Measurements from ENCODE around the gene CNGB1.
"Not testable (repeated sequence)": the region's sequence is repeated elsewhere in the genome, so short reads cannot be mapped to it uniquely, and the experiment has no call there.

The CNGB1 gene

DNA sequence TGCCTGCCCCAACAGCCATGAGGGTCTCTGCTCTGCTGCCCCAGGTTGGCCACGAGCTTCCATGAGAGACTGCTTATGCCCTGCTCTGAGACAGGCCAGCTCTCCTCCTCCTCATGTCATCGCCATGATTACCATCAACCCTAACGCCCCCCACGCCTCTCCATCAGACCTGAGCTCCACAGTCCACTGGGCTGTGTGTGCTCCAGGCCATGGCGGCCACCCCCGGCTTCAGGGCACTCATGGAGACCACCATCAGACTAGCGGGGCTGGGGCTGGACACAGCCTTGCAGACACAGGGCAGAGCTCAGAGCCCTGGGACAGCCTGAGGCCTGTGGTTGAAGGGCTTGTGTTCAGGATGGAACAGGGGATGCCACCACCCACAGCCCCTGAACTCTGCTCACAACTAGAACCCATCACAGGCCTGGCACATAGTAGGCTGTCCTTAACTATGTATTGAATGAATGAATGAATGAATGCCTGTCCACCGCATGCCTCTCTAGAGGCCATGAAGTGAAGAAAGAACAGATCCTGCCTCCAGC, 14.6 kb downstream of the CNGB1 start:
- DNase-seq (ENCODE audit: low read depth in 4 of 4, low spot score in 1 of 4) = no peak

DNA sequence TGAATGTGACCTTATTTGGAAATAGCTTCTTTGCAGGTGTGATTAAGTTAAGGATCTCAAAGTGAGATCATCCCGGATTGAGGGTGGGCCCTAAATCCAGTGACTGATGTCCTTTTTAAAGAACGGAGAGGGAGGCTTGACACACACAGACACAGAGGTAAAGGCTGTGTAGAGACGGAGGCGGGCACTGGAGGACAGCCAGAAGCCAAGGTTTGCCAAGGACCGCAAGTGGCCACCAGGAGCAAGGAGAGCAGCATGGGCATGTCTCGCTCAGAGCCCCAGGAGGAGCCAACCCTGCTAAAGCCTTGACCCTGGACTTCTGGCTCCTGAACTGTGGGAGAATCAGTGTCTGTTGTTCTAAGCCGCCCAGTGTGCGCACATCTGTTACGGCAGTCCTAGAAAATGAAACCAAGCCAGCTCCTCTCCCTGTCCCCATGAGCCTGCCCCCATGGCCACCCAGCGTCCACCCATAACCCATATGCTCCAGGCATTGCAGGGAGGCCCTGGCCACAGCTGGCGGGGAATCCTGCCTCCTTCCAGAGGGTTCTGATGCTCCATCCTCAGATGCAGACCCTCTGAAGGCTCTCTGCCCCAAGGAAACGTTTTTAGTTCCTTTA, 15.2 kb downstream of the CNGB1 start:
- DNase-seq (ENCODE audit: low read depth in 4 of 4, low spot score in 1 of 4) = no peak

DNA sequence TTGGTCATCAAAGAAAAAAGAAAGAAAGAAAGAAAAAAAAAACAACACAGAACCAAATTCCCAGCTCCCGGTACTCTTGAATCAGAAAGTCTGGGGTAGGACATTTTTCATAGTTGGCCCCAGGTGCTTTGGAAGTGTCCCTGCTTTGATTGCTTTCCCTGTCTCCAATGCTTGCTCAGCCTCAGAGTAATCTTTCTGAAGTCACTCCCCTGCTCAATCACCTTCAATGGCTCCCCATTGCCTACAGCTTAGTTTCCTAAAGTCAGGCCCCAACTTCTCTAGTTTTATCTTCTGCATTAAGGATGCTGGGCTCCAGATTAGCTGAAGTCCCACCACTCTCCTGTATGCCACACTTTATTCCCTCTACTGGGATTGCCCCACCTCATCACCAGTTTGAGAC, 17.1 kb downstream of the CNGB1 start:
- no peak for DNase-seq (ENCODE audit: low read depth in 4 of 4, low spot score in 1 of 4)

DNA sequence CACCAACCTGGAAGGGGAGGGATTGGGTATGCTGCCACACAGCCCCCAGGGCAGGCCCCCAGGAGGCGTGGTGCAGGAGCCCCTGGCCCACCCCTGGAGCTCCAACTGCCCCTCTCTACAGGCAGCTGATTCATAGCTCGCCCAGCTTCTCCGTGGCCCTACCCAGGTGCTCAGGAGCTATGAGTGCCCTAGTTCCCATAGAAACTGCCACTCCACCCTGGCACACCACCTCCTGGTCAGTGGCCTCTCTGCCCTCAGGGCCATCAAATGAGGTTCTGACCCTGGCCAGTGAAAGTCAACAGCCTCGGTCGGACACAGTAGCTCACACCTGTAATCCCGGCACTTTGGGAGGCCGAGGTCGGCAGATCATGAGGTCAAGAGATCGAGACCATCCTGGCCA, 18.0 kb downstream of the CNGB1 start:
- no peak for DNase-seq (ENCODE audit: low read depth in 4 of 4, low spot score in 1 of 4)

DNA sequence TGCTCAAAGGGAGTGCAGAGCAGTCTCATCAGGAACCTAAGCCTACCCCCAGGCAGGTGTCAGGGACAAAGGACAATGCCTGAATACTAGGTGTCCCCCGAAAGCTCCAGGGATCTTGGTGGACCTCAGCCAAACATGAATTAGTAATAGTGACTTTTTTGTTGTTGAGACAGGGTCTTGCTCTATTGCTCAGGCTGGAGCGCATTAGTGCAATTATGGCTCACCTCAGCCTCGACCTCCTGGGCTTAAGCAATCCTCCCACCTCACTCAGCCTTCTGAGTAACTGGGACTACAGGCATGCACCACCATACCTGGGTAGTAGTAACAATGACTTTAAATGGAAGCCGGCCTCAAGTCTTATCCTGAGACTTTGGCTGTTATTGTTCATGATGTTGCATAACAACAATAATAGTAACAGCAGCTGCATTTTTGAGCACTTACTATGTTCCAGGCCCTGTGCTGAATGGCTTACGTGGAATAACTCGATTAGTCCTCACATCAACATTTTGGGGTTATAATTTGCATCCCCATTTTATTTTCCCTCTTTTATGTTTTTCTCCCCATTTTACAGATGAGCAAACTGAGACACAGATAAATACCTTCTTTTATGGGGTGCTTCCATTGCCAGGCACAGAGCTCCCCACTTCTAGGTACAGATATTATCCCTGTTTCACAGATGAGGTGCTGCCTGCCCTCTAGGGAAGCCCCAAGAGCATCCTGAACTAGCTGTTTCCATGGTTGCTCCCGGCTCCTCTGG, 19.5 kb downstream of the CNGB1 start:
- no peak for DNase-seq (ENCODE audit: low read depth in 4 of 4, low spot score in 1 of 4)

DNA sequence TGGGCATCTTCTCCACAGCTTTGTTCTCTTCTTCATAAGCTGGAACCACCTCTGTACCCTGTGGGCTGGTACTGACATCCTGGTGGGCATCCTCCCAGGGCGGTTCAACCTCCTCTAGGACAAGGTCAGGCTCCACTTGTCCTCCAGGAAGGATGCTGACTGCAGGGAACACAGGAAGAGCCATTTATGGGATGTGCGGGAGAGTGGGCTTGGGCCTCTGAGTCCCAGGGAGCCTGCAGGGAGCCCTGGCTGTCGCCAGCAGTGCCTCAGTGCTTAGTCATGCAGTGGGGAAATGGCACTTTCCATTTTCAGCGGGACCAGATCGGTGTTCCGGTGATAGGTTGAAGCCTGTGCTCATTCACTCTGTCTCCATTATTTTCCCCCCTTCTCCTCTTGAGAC, 20.5 kb downstream of the CNGB1 start:
- no peak for DNase-seq (ENCODE audit: low read depth in 4 of 4, low spot score in 1 of 4)

DNA sequence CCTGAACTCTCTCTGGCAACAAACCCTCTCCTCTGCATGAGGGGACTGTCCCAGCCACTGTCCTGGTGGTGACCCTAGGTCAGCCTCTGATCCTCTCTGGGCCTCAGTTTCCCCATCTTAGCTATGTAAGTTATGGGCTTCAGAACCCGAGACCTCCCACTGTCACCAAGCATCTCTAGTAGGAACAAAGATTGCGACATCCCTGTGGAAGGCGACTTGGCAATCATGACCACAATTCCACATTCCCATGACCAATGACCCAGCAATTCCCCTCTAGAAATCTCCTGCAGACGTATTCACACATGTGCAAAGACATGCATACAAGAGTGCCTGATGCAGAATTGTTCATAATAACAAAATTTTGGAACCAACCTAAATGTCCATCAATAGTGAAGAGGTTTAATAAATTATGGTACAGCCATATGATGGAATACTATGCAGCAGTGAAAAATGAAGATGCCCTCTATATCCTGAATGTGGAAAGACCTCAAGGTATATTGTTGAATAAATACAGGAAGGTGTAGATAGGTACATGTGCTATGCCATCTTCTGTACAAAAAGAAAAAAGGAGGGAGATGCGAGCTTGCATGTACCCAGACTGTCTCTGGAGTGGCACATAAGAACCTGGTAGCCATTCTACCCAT, 21.2 kb downstream of the CNGB1 start:
- no peak for DNase-seq (ENCODE audit: low read depth in 4 of 4, low spot score in 1 of 4)

DNA sequence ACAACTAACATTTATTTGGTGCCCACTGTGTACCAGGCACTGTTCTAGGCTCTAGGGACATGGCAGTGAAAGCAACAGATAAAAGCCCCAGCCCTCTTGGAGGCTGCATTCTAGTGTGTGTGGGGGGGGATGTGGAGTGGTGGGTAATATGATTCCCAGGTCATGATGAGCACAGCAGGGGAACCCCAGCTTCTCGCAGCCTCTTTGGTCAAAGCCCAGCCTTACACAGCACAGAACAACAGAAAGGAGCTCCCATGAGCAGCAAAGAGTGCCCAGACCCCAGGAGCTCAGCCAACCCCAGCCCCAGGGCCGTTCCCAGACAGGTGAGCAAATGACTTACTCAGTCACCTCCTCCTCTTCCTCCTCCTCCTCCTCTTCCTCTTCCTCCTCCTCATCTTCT, 21.9 kb downstream of the CNGB1 start:
- DNase-seq (ENCODE audit: low read depth in 4 of 4, low spot score in 1 of 4) = no peak

DNA sequence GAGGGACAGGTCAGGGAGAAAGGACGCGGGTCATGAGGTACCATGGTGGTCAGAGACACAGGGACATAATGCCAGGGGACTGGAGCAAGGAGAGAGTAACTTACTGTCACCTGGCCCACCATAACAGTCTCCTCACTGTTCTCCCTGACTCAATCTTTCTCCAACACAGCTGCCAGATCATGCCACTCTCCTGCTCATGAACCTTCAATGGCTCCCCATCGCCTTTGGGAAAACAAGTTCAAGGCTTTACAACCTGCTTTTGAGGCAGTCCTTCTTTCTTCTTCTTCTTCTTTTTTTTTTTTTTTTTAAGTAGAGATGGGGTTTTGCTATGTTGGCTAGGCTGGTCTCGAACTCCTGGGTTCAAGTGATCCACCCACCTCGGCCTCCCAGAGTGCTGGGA, 22.9 kb downstream of the CNGB1 start:
- DNase-seq (ENCODE audit: low read depth in 4 of 4, low spot score in 1 of 4) = no peak

DNA sequence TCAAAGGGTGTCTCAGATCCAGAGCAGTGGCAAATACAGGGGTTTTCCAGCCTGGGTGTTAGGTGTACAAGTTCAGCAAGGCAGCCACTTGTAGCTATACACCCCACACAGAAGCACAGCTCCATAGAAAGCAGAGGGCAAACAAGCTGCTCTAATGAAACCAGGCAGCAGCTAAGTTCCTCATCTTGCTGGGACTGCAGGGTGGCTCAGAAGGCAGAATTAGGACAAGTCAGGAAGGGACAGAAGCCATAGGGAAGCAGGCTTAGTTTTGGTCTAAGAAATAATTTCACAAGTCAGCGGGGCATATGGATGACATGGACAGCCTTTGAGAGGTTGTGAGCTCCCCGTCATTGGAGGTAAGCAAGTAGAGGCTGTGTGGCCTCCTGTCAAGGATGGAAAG, 23.7 kb downstream of the CNGB1 start:
- no peak for DNase-seq (ENCODE audit: low read depth in 4 of 4, low spot score in 1 of 4)

DNA sequence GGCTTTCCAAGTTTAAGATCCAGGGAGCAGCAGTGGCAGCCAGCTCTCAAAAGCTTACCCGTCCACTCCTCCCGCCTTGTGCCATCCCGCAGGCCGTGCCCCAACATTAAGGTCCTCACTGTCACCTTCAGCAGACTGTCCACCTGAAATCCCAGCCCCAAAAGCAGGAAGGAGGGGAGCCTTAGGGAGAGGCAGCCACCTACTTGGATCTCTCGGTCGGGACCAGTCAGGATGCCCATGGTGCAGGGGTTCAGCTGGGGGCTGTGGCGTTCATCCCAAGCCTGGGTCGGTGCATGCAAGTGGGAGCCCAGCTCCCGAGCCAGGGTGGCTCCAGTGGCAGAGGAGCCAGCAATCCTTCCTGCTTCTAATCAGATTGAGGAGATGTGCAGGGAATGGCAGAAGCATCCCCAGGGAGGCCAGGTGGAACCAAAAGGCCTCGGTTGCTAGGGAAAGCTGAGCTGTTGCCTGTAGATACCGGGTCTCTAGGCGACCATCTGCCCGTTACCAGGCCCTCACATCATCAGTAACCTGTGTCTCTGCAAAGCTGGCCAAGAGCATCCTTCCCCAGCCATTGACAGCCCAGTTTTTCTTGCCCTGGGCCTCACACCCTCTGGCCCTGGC, 24.6 kb downstream of the CNGB1 start:
- no peak for DNase-seq (ENCODE audit: low read depth in 4 of 4, low spot score in 1 of 4)

DNA sequence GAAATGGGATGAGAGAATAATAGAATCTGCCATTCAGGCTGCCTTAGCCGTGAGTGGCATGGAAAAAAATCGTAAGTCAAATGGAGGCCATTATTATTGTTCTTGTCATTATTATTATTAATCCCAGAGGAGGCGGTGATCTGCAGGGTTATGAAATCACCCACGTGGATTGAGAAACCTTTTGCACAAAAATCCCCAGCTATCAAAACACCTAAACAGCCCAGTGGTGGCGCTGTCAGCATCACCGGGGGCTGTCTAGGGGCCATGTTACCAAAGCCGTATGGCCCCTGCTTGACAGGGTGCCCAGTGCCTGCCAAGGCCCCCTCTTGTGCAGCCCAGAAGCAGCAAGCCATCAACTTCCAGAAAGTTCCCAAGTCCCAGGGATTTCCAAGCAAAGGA, 25.2 kb downstream of the CNGB1 start:
- DNase-seq (ENCODE audit: low read depth in 4 of 4, low spot score in 1 of 4) = no peak

DNA sequence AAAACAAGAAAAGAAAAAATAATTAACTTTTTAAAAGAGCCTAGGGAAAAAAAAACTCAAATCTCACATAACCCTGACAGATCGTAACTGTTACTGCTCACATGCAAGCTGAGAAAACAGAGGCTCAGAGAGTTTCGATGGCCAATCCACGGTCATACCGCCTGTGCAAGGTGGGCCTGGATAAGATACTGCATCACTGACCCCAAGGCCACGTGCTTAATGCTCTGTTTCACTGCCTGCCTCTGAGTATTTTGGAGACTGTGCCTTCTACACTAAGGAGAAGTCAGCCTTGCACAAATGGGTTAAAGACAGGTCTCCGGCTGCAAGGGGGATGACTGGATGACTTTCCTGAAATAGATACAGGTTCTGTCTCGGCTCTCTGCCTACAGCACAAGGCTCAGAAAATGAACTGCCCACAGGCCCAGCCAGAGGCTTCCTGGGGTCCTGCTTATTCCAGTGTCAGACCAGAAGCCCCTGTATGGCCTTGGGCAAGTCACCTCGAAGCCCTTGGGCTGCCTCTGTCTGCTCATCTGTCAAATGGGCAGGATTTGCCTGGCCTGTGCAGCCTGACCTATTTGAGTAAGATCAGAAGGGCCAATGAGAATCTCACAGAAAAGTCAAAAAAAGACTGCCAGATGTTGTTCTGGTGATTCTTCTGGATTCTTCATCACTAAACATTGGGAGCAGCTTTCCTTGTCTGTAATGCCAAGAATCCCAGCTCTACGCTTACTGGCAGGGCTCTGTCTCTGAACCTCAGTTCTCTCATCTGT, 25.8 kb downstream of the CNGB1 start:
- DNase-seq (ENCODE audit: low read depth in 4 of 4, low spot score in 1 of 4) = no peak

DNA sequence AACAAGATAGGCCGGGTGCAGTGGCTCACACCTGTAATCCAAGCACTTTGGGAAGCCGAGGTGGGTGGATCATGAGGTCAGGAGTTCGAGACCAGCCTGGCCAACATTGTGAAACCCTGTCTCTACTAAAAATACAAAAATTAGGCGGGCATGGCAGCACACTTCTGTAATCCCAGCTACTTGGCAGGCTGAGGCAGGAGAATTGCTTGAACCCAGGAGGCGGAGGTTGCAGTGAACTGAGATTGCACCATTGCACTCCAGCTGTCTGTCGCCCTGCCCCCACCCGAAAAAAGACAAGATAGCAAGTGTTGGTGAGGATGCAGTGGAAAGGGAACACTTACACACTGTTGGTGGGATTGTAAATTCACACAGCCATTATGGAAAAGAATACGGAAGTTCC, 27.5 kb downstream of the CNGB1 start:
- DNase-seq (ENCODE audit: low read depth in 4 of 4, low spot score in 1 of 4) = not testable (repeated sequence)

DNA sequence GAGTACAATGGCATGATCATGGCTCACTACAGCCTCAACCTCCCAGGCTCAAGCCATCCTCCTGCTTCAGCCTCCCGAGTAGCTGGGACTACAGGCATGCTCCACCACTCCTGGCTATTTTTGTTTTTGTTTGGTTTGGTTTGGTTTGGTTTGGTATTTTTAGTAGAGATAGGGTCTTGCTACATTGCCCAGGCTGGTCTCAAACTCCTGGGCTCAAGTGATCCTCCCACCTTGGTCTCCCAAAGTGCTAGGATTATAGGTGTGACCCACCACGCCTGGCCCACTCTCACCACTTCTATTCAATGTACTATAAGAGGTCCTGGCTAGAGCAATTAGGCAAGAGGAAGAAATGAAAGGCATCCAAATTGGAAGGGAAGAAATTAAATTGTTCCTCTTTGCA, 29.0 kb downstream of the CNGB1 start:
- DNase-seq (ENCODE audit: low read depth in 4 of 4, low spot score in 1 of 4) = not testable (repeated sequence)

DNA sequence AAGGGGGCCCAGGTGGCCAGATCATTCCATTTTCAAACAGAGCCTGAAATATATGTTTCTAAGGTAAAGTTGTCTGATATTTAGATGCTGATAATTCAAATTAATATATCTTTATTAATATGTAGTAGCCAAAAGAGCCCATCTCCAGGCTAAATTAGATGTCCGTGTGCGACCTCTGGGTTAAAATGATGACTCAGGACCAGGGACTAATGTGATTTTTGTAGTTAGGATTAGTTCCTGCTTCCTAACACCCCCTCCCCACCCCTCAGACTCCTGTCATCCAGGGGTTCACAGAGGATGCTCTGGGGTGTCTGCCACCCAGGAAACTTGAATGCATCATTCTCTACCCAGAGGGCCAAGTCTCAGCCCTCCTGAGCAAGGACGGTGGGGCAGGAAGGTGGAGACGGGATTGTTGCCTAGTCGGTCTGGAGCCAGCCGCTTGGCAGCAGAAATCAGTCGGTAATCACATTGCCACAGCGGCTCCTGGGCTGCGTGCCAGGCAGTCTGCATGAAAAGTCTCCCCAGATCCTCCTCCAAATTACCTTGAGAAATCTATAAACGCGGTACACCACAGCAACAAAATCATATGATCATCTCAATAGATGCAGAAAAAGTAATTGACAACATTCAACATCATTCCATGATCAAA, 29.8 kb downstream of the CNGB1 start:
- no peak for DNase-seq (ENCODE audit: low read depth in 4 of 4, low spot score in 1 of 4)

DNA sequence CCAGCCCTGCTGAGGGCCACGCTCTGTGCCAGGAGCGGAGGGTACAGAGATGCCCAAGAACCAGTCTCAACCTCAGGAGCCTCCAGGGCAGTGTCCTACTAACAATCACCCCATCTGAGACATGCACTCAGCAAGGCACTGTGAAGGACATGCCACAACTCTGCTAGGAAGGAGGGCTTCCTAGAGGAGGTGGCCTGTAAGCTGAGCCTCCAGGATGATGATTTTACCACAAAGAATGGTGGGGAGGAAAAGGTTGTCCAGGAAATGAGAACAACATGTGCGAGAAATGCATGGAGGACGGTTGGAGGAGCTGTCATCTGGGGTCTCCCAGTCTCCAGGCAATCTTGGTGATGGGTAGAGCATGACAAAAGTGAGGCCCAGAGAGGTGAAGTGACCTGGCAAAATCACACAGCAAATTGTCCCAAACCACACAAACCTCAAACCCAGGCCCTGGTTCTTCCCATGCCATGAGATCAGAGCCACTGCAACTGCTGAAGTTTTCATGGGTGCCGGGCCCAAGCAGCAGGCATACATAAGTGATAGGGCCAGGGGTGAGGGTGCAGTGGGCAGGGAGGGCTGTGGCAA, 30.5 kb downstream of the CNGB1 start:
- DNase-seq (ENCODE audit: low read depth in 4 of 4, low spot score in 1 of 4) = no peak

DNA sequence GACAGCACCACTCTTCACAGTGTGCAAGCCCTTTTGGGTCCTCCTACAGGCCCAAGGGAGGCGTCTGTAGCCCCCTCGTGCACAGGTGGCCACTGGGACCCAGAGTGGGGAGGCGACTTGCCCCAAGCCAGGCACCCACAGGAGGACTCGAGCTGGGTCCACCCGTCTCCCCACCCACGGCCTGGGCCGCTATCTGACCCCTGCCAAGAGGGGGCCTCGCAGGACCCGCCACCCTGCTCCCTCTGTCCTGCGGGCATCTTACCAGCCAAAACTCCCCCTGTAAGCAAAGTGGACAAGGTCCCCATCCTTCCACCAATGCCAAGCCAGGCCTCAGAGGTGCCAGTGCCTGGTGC, 31.1 kb downstream of the CNGB1 start:
- no peak for DNase-seq (ENCODE audit: low read depth in 4 of 4, low spot score in 1 of 4)

DNA sequence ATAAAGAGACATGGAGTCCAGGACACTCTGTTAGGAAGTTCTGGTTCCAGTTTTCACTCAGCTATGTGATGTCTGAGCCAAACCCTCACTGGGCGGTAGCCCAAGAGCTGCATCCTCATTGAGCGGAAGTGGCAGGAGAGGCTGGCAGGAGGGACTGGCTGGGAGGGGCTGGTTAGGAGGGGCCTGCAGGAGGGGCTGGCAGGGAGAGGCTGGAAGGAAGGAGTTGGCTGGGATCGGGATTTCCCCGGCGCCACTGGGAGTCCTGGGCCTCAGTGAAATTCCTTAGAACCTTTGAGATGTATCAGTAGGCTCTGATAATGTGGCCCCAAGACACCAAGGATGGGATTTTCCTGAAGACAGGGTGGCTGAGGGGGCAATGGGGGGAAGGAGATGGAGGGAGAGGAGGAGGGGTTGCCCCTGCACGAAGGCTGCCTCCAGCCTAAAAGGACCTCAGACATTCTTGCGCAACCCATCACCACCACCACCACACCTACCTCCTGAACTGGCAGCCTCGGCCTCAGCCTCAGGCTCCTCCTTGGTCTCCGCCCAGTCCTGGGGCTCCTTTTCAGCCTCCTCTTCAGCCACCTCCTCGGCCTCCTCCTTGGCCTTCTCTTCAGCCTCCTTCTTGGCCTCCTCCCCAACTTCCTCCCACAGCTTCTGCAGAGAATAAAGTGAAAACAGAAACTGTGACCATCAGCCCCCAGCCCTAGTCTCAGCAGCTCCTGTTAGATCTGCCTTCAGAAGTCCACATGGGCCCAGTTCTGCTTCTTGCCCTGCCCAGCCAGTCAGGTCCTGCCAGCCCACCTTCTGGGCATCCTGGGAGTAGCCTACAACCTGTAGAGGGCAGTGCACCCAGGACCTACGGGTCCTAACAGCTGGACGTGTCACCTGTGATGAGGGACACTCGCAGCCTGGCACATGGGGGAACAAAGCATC, 31.7 kb downstream of the CNGB1 start:
- DNase-seq (ENCODE audit: low read depth in 4 of 4, low spot score in 1 of 4) = no peak
